Kidney (tissue), 14 donors: ENCODE results near the gene PATJ. TPM values are rescaled to one million over a fixed set of nuclear protein-coding genes. Genes with fewer than 3 reads are reported as not detected.
"Not testable (repeated sequence)": the region's sequence is repeated elsewhere in the genome, so short reads cannot be mapped to it uniquely, and the experiment has no call there.

Experiments
- DNase-seq, 5 donors: peaks; one replicate each; pipeline ENCODE4 v3.0.0-alpha.2; 2013 to 2020
- FAIRE-seq: peaks from 2 replicates; lab custom pipeline; 2012; peaks lifted over from hg19 to GRCh38; lab: Jason Lieb, UNC
- H3K27ac ChIP-seq, 2 donors: one replicate each; pipeline ENCODE4 v1.7.0; 2013; ENCODE audit warnings: low read depth in 2 of 2, low read length in 2 of 2, inconsistent platforms in 1 of 2
- H3K27me3 ChIP-seq: one replicate; pipeline ENCODE4 v1.7.1; 2013; ENCODE audit warnings: low read length, inconsistent platforms; ENCODE audit not compliant: control insufficient read depth, insufficient read depth
- H3K36me3 ChIP-seq, 3 donors: one replicate each; pipeline versions ENCODE4 v1.7.0 to v1.7.1; 2013; ENCODE audit warnings: low read length in 3 of 3, control low read depth in 1 of 3, inconsistent platforms in 1 of 3; ENCODE audit not compliant: insufficient read depth in 3 of 3, control insufficient read depth in 2 of 3
- H3K4me1 ChIP-seq, 3 donors: one replicate each; pipeline versions ENCODE4 v1.7.0 to v1.7.1; 2013; ENCODE audit warnings: low read length in 3 of 3, inconsistent platforms in 1 of 3, low read depth in 1 of 3; ENCODE audit not compliant: control insufficient read depth in 2 of 3, insufficient read depth in 2 of 3
- H3K4me3 ChIP-seq, 3 donors: one replicate each; pipeline versions ENCODE4 v1.7.0 to v1.8.1; 2013; ENCODE audit warnings: low read length in 3 of 3, control low read depth in 1 of 3, inconsistent platforms in 1 of 3
- H3K9ac ChIP-seq, 3 donors: one replicate each; pipeline versions ENCODE4 v1.7.0 to v1.7.1; 2013; ENCODE audit warnings: low read length in 3 of 3, control low read depth in 1 of 3, inconsistent platforms in 1 of 3
- H3K9me3 ChIP-seq, 3 donors: one replicate each; pipeline versions ENCODE4 v1.7.0 to v1.7.1; 2013; ENCODE audit warnings: low read length in 3 of 3, control low read depth in 1 of 3, inconsistent platforms in 1 of 3; ENCODE audit not compliant: control insufficient read depth in 2 of 3, insufficient read depth in 1 of 3
- CTCF ChIP-seq: IDR thresholded peaks from 3 replicates; pipeline ENCODE4 v1.5.1; 2012; ENCODE audit warnings: mild to moderate bottlenecking, moderate library complexity, borderline replicate concordance; ENCODE audit not compliant: insufficient read depth; ENCODE audit errors: extremely low read depth
- intact Hi-C: fragments of 100-400 bp; cut with DNase I; formaldehyde crosslinking; loops from one replicate; pipeline ENCODE4 v1.11.1; 2022
- polyA plus RNA-seq: library from polyadenylated mRNA; stranded (reverse); fragments of 350-450 nt; fragmentation: Illumina TruSeq; extraction: RNeasy Lipid Tissue Mini Kit (QIAGEN cat#74804); gene quantifications from one replicate; pipeline ENCODE4 v1.2.3, GENCODE V29; 2014; ENCODE audit warnings: low read depth, low replicate concordance; ENCODE audit not compliant: insufficient read depth
- total RNA-seq: library from RNA; stranded (reverse); fragmentation: NEBNext Ultra II Directional; extraction: Animal tissue kit (Norgen Biotek cat#: 25700); gene quantifications from one replicate; pipeline ENCODE4 v1.2.1, GENCODE V29; 2021
- donor health status: control.
- donor health status: control.
- donor health status: control.
- donor health status: control.
- donor health status: control.
- donor health status: DM: yes; HTN: yes; CAD: no.
- donor health status: Normal renal cell carcinoma (clear cell type).

PATJ gene
- total and polyA plus RNA-seq, 2 donors from 2014 or later, result 44.0 to 98.0 TPM

DNA sequence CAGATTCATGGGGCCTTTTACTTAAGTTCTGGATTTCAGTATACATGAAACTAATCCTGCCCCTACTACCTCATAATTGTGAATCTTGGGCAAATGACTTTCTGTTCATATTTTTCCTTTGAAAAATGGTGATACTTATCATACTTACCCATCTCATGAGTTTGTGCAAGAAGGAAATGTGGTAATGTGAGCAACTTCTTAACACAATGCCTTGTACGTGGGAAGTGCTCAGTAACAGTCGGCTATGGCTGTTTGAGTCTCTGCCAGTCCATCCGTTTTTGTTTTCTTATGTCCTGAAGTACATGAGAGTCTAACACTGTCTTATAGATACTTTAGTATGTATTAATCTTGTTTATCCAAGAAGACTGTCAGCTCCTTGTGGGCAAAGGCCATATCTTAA is 86.5 kb downstream of the PATJ start:
- Histone ChIP-seq H3K4me1 (no peaks in the 10 kb centered on the region), H3K9ac (no peak overlapping the region), H3K27ac (no peak overlapping the region), H3K36me3 (peaks cover 0 to 43% (median 19%) of the 10 kb centered on the region in 3 donors), H3K4me3 (no peak overlapping the region), H3K27me3 (no peaks in the 10 kb centered on the region), H3K9me3 (no peaks in the 10 kb centered on the region)
- TF ChIP-seq CTCF, result no peak
- no peak for FAIRE-seq
- intact Hi-C loops, result no loop called here
- no peak for DNase-seq

DNA sequence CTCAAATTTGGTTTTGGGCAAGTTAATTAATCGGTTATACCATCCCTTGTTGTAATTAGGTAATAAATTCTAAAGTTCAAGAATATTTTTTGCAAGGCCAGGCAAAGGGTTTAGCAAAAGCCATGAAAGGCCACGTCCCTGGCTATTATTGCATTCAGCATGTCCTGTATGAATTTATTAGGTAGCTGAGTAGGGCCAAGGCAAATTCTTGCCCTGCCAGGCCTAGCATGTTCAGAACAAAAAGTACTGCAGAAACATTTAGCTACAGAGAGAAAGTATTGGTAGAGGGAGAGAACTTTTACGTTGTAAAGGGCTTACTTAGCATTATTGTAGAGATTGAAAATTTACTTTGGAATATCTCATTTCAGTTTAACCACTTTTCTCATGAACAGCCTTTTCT is 94.4 kb downstream of the PATJ start:
- Histone ChIP-seq H3K9ac (no peak overlapping the region), H3K4me3 (no peak overlapping the region), H3K9me3 (no peaks in the 10 kb centered on the region), H3K4me1 (no peaks in the 10 kb centered on the region), H3K36me3 (peaks cover 0 to 13% (median 0%) of the 10 kb centered on the region in 3 donors), H3K27me3 (no peaks in the 10 kb centered on the region), H3K27ac (no peak overlapping the region)
- no peak for TF ChIP-seq CTCF
- DNase-seq (no peak), FAIRE-seq (no peak)
- intact Hi-C loops, result no loop called here

- H3K9me3 ChIP-seq, H3K27me3 ChIP-seq, H3K27ac ChIP-seq, H3K4me3 ChIP-seq, H3K9ac ChIP-seq, intact Hi-C loops, H3K4me1 ChIP-seq, DNase-seq, FAIRE-seq: not testable (repeated sequence)
- peaks cover 0 to 13% (median 0%) of the 10 kb centered on the region in 3 donors for H3K36me3 ChIP-seq
These were observed 95.3 kb downstream of the PATJ start for GRCh38 chr1:61837607-61838006.

DNA sequence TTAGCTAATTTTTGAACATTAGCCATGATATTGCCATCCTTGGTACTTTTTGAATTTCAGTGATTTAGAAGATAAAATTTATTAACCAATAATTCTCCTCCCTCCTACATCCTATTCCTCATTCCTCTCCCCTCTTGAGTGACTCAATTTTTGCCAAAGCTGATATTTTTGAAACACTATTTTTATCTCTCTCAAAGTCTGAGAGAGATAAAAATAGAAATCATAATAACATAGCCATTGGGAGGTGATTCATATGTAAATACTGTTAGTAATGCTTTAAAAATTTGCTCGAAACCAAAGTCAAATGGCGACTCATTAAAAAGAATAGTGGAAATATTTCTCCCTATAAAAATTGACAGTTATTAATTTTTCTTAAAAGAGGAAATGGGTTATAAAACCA is 97.4 kb downstream of the PATJ start:
- FAIRE-seq (peak; percentile 61), DNase-seq (no peak)
- Histone ChIP-seq H3K4me3 (no peak overlapping the region), H3K9ac (no peak overlapping the region), H3K4me1 (no peaks in the 10 kb centered on the region), H3K27me3 (no peaks in the 10 kb centered on the region), H3K27ac (no peak overlapping the region), H3K36me3 (peaks cover 0 to 4% (median 0%) of the 10 kb centered on the region in 3 donors), H3K9me3 (no peaks in the 10 kb centered on the region)
- intact Hi-C loops, result no loop called here
- no peak for TF ChIP-seq CTCF
